ENCODE data around the gene KCTD2.
A peak's percentile ranks its signal among the peaks of the same experiment; 100 is the strongest.

Gene KCTD2

GRCh38 chr17:75103601-75104554 is 56.9 kb downstream of the KCTD2 start:
- no peak overlapping the region for H3K4me3 ChIP-seq (ENCODE audit: low read depth, low read length)
- no peak for DNase-seq (ENCODE audit: low read depth)
- TF ChIP-seq CTCF (conservative IDR thresholded peaks at IDR 0.05; ENCODE audit: low read depth, low read length): no peak

GRCh38 chr17:75105126-75106080 is 58.4 kb downstream of the KCTD2 start:
- H3K4me3 ChIP-seq (ENCODE audit: low read depth, low read length): no peak overlapping the region
- peak; percentile 86 for TF ChIP-seq CTCF (conservative IDR thresholded peaks at IDR 0.05; ENCODE audit: low read depth, low read length)
- DNase-seq (ENCODE audit: low read depth): peak; percentile 95

GRCh38 chr17:75108193-75108592 is 61.2 kb downstream of the KCTD2 start:
- H3K4me3 ChIP-seq (ENCODE audit: low read depth, low read length): no peak overlapping the region
- no peak for TF ChIP-seq CTCF (conservative IDR thresholded peaks at IDR 0.05; ENCODE audit: low read depth, low read length)
- no peak for DNase-seq (ENCODE audit: low read depth)

GRCh38 chr17:75109046-75109406 is 62.0 kb downstream of the KCTD2 start:
- H3K4me3 ChIP-seq (ENCODE audit: low read depth, low read length): peak overlapping the region; percentile 76
- DNase-seq (ENCODE audit: low read depth): no peak
- TF ChIP-seq CTCF (conservative IDR thresholded peaks at IDR 0.05; ENCODE audit: low read depth, low read length): no peak

GRCh38 chr17:75109407-75110233 is 62.6 kb downstream of the KCTD2 start, which contains the start of gene ARMC7:
Gene ARMC7, plus strand, starts transcription at chr17:75109969. Its CDS starts 320 bp downstream, at chr17:75110289.
- no peak for TF ChIP-seq CTCF (conservative IDR thresholded peaks at IDR 0.05; ENCODE audit: low read depth, low read length)
- H3K4me3 ChIP-seq (ENCODE audit: low read depth, low read length): peak within 1 kb of the TSS; percentile 76
- DNase-seq (ENCODE audit: low read depth): peak; percentile 81

- no peak for DNase-seq (ENCODE audit: low read depth)
- H3K4me3 ChIP-seq (ENCODE audit: low read depth, low read length): peak overlapping the region; percentile 76
- no peak for TF ChIP-seq CTCF (conservative IDR thresholded peaks at IDR 0.05; ENCODE audit: low read depth, low read length)
These were observed 63.4 kb downstream of the KCTD2 start for GRCh38 chr17:75110234-75110937.
